HG02973 (cell line): ENCODE measurements around the gene BMPR1A.
"Not testable (repeated sequence)": the region's sequence is repeated elsewhere in the genome, so short reads cannot be mapped to it uniquely, and the experiment has no call there.

Experiments
- ATAC-seq: cut with Tn5 transposase; IDR thresholded peaks from one replicate; pipeline ENCODE4 v1.9.1; 2021; ENCODE audit warnings: moderate library complexity; ENCODE audit not compliant: unreplicated experiment

The BMPR1A gene

GRCh38 chr10:86934162-86934711, 177.8 kb downstream of the BMPR1A start:
- ATAC-seq: not testable (repeated sequence)

DNA sequence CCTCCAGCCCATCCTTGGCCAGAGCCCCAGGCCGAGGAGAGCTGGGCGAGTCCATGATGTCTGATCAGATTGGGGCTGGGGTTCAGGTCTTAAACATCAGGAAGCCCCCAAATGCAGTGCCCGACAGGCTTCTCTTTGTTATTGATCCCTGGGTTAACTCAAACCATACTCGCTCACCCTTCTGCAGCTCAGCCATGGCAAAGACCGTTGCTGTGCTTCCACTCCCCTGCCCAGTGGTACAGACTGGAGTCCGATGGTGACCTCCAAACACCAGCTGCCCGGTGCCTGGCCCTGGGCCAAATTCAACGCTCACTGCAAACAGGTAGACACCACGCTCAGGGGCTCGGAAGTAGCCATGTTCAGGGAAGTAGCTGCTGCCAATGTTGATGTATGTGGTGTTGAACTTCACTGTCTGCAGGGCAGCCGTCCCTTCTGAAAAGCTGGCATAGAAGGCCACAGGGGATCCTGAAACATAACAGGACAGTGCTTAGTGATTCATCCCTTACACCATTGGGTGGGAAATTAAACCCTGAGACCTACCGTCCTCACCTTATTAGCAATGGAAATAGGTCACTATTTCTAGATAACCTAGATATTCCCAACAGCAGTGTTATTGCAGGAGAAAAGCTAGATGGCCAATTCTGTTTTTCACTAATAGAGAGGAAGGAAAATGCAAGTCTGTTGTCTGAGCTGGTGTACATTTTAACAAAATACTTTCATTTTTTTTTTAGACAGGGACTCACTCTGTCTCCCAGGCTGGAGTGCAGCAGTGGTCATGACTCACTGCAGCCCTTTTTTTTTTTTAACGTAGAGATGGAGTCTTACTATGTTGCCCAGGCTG, 180.5 kb downstream of the BMPR1A start:
- ATAC-seq: no peak

DNA sequence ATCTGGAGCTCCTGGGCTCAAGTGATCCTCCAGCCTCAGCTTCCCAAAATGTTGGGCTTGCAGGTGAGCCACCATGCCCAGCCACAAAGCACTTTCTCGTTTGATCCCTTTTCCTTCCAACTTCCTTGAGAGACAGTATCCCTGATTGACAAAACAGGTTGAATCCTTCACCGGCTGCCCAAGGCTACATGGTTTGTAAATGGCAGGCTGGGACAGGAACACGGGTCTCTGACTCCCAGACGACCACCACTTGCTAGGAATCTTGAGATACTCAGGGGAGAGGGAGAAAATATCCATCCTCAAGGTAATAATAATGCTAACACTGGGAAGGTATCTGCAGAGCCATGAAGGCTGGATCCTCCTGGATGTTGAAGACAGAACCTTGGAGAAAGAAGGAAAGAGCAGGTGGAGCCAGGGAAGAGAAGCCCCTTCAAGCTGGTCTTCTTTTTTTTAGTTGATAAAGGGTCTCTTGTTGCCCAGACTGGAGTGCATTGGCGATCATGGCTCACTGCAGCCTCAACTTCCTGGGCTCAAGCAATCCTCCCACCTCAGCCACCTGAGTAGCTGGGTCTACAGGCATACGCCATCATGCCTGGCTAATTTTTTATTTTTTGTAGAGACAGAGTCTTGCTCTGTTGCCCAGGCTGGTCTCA, 181.2 kb downstream of the BMPR1A start:
- ATAC-seq: no peak

DNA sequence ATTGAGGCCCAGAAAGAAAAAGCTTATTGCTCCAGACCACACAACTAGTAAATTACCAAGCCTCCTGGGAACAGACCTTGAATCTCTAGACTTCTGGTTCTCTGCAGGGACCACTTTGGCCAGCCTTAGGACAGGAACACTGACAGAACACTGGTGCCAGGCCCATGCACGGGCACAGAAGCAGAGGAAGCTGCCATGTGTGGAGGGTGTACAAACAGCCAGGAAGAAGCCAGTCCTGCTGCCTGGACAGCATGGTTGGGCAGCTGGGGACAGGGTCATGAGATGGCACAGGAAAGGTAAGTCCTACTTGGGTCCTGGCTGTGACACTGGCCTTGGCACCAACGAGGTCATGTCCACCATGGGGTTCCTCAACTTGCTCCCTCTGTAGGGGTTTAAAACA, 181.8 kb downstream of the BMPR1A start:
- no peak for ATAC-seq

GRCh38 chr10:86940076-86940475, 183.7 kb downstream of the BMPR1A start:
- ATAC-seq: not testable (repeated sequence)

DNA sequence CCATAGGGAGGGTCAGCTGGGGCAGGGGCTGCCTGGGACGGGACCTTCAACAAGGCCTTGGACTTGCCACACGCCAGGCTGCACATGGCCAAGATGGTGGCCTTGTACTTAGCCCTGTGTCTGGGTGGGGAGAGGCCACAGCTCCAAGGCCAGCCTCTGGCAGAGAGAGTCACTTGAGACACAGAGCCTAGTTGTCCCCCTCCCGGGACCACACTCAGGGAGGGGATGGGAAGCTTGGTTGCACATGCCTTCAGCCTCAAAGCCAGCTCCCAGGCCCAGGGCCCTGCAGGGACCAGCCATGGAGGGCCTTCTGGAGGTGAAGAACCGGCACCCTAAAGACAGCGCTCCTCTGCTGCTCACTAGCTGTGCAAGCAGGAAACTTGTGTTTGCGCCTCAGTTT, 184.3 kb downstream of the BMPR1A start:
- no peak for ATAC-seq

- no peak for ATAC-seq
These were observed 185.0 kb downstream of the BMPR1A start for GRCh38 chr10:86941426-86941825.

GRCh38 chr10:86941991-86942421, 185.6 kb downstream of the BMPR1A start:
- ATAC-seq: no peak

GRCh38 chr10:86942441-86943315, 186.3 kb downstream of the BMPR1A start:
- ATAC-seq: no peak

DNA sequence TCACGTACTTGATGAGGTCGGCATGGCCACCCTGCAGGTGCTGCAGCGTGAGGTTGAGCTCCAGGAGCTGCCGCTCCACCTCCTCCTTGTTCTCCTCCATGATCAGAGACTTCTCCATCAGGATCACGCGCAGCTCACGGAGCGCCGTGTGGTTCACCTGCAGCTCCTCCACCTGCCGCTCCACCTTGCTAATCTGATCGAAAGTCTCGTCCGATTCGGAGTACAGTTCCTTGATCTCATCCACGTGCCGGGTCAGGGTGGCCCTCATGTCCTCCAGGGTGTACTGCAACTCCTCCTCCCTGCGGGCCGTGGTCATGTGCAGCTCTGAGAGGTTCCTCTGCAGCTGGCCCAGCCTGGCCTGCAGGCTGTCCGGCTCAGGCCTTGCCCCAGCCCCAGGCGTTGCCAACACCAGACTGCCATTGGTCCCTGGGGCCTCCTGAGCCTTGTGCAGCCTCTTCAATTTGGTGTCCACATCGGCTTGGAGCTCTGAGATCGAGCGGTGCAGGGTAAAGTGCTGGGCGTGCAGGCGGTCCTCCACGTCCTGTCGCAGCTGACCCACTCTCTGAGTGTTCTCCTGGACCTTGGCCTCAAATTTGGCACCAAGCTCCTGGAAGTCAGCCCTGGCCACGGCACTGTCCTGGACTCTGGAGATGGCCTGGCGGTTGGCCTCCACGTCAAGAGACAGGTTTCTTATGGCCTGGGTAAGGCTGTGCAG, 187.1 kb downstream of the BMPR1A start:
- ATAC-seq: no peak

DNA sequence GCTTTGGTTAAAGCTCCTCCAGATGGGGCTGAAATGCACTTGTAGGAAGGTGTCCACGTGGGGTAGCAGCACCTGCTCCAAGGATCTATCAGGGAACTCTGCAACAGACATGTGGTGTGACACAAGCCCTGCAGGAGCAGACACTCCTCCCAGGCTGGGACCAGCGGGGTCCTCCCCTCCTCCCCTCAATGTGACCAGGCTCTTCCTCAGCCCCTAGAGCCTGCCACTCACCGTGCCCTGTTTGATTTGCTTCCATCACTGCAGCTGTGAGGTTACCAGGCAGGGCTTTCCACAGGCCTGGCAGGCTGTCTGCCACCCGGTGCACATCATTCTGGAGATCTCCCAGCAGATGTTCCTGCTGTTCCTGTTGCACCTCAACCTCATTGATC, 187.6 kb downstream of the BMPR1A start:
- no peak for ATAC-seq

- ATAC-seq: no peak
These were observed 188.1 kb downstream of the BMPR1A start for GRCh38 chr10:86944471-86944870.

- no peak for ATAC-seq
These were observed 188.5 kb downstream of the BMPR1A start for GRCh38 chr10:86944907-86945306.

- ATAC-seq: no peak
These were observed 189.2 kb downstream of the BMPR1A start for GRCh38 chr10:86945361-86946212.

GRCh38 chr10:86946213-86947155, 190.1 kb downstream of the BMPR1A start:
- ATAC-seq: no peak

- ATAC-seq: not testable (repeated sequence)
These were observed 191.4 kb downstream of the BMPR1A start for GRCh38 chr10:86947806-86948205.

GRCh38 chr10:86950349-86950748, 193.9 kb downstream of the BMPR1A start:
- no peak for ATAC-seq

DNA sequence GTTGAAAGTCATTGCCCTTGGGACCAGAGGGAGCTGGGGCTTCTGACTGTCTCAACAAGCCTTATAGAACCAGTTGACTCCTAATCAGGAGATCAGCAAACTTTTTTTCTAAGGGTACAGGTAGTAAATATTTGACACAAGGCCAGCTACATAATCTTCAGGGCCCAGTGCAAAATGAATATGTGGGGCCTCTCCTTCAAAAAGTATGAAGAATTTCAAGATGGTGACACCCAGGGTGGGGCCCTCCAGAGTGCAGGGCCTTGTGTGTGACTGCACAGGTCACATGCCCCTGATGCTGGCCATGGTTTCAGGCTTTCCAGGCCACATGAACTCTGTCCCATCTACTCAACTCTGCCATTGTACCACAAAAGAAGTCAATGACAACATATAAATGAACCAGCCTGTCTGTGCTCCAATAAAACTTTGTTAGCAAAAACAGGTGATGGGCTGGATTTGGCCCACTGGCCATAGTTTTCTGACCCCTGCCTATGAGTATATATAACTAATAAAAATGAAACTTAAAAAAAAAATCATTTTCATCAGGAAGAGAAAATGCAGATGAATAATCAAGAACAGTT, 194.9 kb downstream of the BMPR1A start:
- ATAC-seq: no peak
